AG09309 (cell line): ENCODE measurements around the gene POU6F2.

Source experiments
- DNase-seq: peaks from one replicate; pipeline ENCODE4 v3.0.0-alpha.2; 2010; ENCODE audit warnings: low read depth
- H3K4me3 ChIP-seq: 2 replicates; pipeline ENCODE4 v1.5.1; 2011; ENCODE audit warnings: mild to moderate bottlenecking, low read depth, low read length, moderate library complexity; ENCODE audit not compliant: control insufficient read depth
- CTCF ChIP-seq: IDR thresholded peaks from 2 replicates; pipeline ENCODE4 v1.5.1; 2011; ENCODE audit warnings: mild to moderate bottlenecking, low read depth, low read length, inconsistent platforms; ENCODE audit not compliant: insufficient read depth, control insufficient read depth; ENCODE audit errors: missing control alignments

POU6F2 gene

GRCh38 chr7:39035903-39036302, 58.2 kb downstream of the POU6F2 start:
- no peak overlapping the region for H3K4me3 ChIP-seq
- no peak for TF ChIP-seq CTCF
- no peak for DNase-seq

GRCh38 chr7:39042670-39043069, 65.0 kb downstream of the POU6F2 start:
- no peak for DNase-seq
- no peak overlapping the region for H3K4me3 ChIP-seq
- no peak for TF ChIP-seq CTCF

GRCh38 chr7:39043531-39043930, 65.8 kb downstream of the POU6F2 start:
- no peak for TF ChIP-seq CTCF
- no peak overlapping the region for H3K4me3 ChIP-seq
- DNase-seq: no peak

GRCh38 chr7:39044489-39044888, 66.8 kb downstream of the POU6F2 start:
- H3K4me3 ChIP-seq: no peak overlapping the region
- DNase-seq: no peak
- TF ChIP-seq CTCF: no peak

- no peak overlapping the region for H3K4me3 ChIP-seq
- TF ChIP-seq CTCF: no peak
- no peak for DNase-seq
Observed at GRCh38 chr7:39045231-39045630, 67.5 kb downstream of the POU6F2 start.

GRCh38 chr7:39051279-39051678, 73.6 kb downstream of the POU6F2 start:
- no peak overlapping the region for H3K4me3 ChIP-seq
- no peak for DNase-seq
- no peak for TF ChIP-seq CTCF

GRCh38 chr7:39051707-39052106, 74.0 kb downstream of the POU6F2 start:
- no peak for DNase-seq
- TF ChIP-seq CTCF: no peak
- no peak overlapping the region for H3K4me3 ChIP-seq
